GM08714 (cell line): Measurements from ENCODE around the gene ATXN1.

ENCODE experiments used
- H3K4me3 ChIP-seq: fragments of 200-500 bp; sonication (Bioruptor generic); 2 replicates; pipeline ENCODE4 v1.5.1; 2014; ENCODE audit warnings: mild to moderate bottlenecking, low read length, inconsistent platforms
- ZNF274 ChIP-seq: IDR thresholded peaks from 2 replicates; pipeline ENCODE4 v1.6.1; 2012; ENCODE audit warnings: mild to moderate bottlenecking, low read depth, low read length

Gene ATXN1

DNA sequence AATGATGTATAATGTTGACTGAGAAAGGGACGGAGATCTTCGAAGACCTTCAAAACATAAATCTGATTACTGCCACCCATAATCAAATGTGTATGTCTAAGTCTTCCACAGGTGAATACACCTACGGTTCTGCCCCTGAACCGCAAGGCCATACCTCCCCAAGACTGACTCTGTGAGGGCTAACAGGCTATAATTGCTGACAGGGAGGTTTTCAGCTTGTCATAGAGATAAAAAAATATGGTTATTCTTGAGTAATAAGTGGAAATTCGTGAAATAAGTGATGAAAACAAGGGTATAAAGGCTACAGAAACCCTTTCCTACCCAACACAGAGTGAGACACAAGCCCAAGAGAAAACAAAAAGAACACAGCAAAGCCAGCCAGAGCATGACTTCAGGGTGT is 188.9 kb downstream of the ATXN1 start:
- no peak for TF ChIP-seq ZNF274
- H3K4me3 ChIP-seq, result no peak overlapping the region

DNA sequence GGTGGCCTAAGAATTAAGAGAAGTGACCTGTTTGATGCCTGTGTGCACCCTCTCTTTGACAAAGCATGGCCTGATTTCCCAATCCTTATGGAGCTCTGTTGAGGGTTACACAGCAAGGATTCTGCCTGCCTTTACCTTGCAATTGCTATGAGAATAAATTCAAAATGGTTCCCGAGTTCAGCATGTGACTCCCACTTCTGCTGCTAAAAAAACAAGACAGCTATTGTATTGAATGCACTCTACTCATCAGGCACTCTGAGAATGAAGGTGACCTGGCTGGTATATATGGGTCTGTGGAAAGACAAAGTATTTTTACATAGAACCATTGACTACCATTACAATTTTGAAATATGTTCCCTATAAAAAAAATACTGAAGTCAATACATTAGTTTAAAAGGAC is 190.3 kb downstream of the ATXN1 start:
- H3K4me3 ChIP-seq, result no peak overlapping the region
- TF ChIP-seq ZNF274, result no peak

DNA sequence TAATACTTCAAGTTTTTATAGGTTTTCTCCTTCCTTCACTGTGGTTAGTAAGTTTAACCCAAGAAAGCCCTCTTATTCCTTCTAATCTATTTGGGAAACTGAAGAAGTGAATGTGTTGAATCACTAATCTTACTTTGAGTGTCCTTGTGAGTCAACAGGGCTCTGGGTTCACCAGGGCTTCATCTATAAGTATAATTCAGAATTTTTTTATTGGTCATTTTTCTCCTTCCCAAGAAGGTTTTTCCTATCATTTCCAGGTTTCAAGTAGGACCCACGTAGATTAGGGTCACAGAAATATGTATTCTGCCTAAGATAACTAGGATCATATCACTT is 191.1 kb downstream of the ATXN1 start:
- TF ChIP-seq ZNF274, result no peak
- no peak overlapping the region for H3K4me3 ChIP-seq

DNA sequence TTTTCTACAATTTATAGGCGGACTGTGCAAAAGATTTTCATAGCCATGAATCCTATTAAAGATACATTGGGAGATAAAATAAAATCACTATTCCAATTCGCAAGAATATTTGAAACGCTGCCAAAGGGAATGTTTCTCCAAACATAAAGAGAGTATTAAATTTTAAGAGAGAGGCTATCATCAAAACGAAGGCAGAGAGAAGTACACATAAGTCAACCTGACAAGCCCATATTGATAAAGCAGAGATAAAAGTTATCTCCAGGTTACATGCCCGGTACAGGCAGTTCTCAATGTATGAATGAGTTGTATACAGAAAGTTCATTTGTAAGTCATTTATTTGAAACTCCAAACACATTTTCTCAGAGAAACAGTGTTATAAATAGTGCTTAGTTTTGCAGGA is 193.1 kb downstream of the ATXN1 start:
- no peak overlapping the region for H3K4me3 ChIP-seq
- TF ChIP-seq ZNF274, result no peak

DNA sequence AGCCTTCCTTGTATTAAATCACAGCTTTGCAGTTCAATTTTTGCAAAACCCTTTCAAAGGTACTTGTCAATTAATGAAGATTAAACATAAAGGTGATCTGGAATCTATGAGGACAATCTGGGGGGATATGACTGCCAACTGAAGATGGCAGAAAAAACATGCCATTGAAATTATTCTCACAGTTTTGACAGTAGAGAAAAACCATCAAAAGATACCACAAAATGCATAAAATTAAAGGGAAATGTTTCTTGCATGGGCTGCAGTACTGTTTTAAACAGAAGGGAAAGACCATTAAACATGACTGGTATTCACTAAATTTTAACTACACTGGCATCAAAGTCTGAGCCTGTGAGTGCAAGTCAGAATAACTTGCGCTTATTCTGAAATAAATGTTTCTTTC is 194.2 kb downstream of the ATXN1 start:
- TF ChIP-seq ZNF274, result no peak

DNA sequence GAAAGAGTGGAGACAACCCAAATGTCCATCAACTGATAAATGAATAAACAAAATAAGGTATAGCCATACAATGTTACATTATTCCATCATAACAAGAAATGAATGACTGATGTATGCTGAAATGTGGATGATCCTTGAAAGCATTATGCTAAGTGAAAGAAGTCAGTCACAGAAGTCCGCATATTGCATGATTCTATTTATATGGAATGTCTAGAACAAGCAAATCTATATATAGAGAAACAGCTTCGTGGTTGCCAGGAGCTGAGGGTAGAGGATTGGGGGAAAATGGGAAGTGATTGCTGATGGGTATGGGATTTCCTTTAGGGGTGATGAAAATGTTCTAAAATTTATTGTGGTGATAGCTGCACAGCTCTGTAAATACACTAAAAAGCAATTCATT is 196.8 kb downstream of the ATXN1 start:
- TF ChIP-seq ZNF274, result no peak
- no peak overlapping the region for H3K4me3 ChIP-seq

More for the DNA sequence above, 194.2 kb downstream of the ATXN1 start:
- no peak overlapping the region for H3K4me3 ChIP-seq

DNA sequence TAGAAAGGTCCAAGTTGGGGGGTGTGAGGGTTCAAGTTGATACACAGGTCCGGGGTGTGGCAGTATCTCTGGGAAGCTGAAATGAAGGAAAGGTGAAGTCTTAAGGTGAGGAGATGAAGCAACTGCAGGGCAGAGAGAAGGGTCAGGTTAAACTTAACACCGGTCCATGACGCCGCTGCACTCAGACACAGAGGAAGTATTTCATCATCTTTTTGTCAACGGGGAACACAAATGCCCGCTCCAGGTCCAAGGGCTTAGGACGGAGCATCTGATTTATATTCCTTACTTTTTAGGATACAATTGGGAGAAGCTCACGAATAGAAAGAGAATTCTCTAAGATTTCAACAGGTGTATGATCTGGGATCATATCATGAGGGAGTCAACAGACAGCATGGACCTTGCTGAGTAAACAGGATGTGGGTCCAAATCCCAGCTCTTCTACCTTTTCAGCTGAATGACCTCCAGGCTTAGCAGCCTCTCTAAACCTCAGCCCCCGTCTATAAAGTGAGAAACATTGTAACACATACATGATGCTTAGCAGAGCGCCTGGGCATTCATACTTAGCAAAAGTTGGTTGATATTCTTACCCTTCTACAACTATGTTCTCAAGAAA is 197.5 kb downstream of the ATXN1 start:
- TF ChIP-seq ZNF274, result no peak
- H3K4me3 ChIP-seq, result no peak overlapping the region

DNA sequence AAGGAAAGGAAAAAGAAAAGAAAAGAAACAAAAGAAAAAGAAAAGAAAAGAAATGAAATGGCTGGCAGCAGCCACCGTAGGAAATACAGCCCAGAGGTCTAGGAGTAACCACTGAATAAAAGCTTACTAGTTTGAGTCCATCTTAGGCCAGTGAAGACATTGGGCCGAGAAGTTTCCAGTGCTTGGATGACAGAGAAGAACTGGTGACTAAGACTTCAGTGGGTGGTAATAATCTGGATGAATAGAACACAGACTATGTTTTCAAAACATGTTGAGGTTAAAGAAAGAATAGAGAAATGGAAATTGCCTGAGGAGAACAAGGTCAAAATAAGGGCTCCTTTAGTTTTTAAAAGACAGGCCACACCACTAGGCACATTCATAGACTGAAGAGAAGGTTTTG is 198.8 kb downstream of the ATXN1 start:
- no peak for TF ChIP-seq ZNF274
- no peak overlapping the region for H3K4me3 ChIP-seq

DNA sequence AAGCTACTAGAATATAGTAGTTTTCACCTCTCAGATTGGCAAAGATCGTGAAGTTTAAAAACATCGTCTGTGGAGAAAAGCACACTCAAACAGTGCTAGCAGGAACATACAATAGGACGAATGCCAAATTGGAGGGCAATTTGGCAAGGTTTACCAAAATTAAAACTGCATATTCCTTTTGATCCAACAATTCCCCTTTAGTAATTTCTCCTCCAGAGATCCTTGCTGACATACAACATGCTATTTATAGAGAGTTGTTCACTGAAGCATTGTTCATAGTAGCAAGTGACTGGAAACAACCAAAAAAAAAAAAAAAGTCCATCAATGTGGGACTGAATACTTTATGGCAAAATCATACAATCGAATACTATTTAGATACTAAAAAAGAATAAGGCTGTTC is 202.2 kb downstream of the ATXN1 start:
- no peak overlapping the region for H3K4me3 ChIP-seq
- no peak for TF ChIP-seq ZNF274

DNA sequence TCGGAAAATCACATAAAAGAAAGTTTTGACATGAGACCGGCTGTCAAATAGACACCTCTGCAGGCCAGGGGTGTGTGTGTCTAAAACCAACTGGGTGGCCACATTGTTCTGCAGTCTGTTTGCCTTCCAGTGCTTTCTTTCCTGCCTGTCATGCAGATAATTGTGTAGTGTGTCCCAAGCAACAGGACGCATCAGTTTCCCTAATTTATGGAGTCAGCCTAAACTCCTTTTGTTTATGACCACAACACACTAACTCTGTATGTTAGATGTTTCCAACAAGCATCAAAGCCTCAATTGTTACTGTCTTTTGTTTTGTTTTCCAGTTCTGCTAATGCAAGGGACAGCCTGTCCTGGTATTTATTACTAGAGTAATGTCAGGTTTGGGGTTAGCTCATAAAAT is 205.7 kb downstream of the ATXN1 start:
- no peak for TF ChIP-seq ZNF274
- no peak overlapping the region for H3K4me3 ChIP-seq

DNA sequence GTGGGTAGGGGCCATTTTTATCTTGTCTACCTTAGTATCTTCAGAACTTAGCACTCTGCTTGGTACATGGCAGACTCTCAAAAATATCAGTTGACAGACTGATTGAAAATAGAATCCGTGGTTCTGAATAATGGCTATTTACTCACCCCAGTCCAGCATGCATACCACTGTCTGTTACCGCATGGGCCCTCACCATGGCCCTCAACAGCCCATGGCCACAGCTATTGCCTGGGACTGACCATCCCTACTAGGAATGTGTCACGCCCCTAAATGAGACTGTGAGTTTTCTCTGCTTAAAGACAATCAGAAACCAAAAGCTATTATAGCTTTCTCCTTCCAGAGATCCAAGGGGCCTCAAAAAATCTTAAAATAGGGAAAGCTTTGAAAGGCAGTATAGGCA is 207.7 kb downstream of the ATXN1 start:
- no peak for TF ChIP-seq ZNF274
- no peak overlapping the region for H3K4me3 ChIP-seq

DNA sequence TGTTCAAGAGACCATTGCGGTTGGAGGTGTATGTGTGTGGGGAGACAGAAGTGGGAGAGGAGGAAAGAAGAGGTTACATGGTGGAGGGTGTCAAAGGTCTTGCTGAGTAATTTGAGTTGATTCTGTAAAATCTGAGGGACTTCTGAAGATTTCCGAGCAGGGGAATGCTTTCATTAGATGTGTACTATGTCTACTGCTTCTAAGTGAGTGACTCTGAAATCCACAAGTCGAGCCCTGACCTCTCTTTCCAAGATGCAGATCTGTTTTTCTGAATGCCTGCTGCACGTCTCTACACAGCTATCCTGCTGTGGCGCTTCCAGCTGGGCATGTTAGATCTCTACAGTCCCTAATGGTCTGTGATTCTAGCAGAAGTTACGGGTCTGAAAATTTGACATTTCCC is 209.8 kb downstream of the ATXN1 start:
- TF ChIP-seq ZNF274, result no peak
- no peak overlapping the region for H3K4me3 ChIP-seq

DNA sequence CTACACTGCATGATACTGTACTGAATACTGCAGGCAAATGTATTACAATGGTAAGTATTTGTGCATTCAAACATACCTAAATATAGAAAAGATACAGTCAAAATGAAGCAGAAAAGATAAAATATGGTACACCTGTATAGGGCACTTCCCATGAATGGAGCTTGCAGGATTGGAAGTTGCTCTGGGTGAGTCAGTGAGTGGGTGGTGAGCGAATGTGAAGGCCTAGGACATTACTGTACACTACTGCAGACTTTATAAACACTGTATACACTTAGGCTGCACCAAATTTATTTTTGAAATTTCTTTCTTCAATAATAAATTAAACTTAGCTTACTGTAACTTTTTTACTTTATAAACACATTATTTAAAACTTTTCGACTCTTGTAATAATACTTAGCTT is 213.1 kb downstream of the ATXN1 start:
- no peak overlapping the region for H3K4me3 ChIP-seq
- no peak for TF ChIP-seq ZNF274

DNA sequence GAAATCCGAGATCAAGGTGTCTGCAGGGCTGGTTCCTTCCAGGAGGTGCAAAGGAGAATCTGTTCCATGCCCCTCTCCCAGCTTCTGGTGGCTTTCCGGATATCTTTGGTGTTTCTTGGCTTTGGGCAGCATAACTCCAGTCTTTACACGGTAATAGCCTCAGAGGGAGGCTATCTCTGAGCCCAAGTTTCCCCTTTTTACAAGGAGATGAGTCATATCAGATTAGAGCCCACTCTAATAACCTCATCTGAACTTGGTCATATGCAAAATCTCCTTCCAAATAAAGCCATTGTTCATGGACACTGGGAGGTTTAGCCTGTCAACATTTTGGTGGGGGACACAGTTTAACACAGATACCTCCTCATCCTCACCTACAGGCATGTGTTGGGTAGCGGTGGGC is 213.7 kb downstream of the ATXN1 start:
- TF ChIP-seq ZNF274, result no peak
- no peak overlapping the region for H3K4me3 ChIP-seq

DNA sequence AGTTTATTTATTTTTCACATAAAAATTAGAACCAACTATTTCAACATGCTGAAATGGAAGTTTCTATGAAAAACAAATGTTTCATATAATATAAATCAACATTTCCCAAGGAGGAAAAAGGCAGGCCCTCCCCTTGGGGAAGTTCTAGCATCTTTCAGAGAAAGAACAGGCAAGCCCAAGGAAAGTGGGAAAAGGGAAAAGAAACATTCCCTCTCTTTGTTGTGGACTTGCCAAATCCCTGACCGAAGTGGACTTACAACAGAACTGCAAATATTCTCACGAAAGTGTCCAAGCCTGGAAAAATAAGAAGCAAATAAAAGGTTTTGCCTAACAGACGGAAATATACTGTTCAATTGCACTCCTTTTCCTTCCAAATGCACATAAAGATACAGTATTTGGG is 214.4 kb downstream of the ATXN1 start:
- H3K4me3 ChIP-seq, result no peak overlapping the region
- no peak for TF ChIP-seq ZNF274

DNA sequence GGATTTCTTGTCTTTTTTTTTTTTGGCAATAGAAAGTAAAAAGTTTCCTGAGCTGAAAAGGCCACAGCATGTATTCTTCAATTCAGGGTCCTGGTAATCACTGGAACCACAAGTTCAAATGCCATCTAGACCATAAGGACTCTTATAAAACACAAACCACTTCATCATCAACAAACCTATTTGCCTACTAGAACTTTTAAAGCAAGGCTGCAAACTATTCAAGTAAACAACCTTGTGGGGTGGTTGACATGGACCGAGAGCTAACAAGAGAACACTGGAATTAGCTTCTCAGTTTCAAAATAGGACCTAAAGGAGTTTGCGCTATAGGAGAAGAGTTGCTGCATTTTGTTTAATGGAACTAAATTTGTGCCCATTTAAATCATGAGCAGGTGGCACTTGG is 215.9 kb downstream of the ATXN1 start:
- H3K4me3 ChIP-seq, result no peak overlapping the region
- no peak for TF ChIP-seq ZNF274
